Bronchial epithelial cell (primary cell): ENCODE data around the gene ALDH3B2. TPM values are rescaled to one million over a fixed set of nuclear protein-coding genes. Genes with fewer than 3 reads are reported as not detected.
"Not testable (repeated sequence)": the region's sequence is repeated elsewhere in the genome, so short reads cannot be mapped to it uniquely, and the experiment has no call there.

Experiments
- DNase-seq: peaks from one replicate; pipeline ENCODE4 v3.0.0-alpha.2; 2010; ENCODE audit warnings: low read depth
- FAIRE-seq: peaks from 2 replicates; lab custom pipeline; 2011; peaks lifted over from hg19 to GRCh38; lab: Jason Lieb, UNC
- H3K27me3 ChIP-seq: 2 replicates; pipeline ENCODE4 v1.5.1; 2011; ENCODE audit warnings: low read length; ENCODE audit not compliant: control insufficient read depth, insufficient read depth
- H3K36me3 ChIP-seq: 2 replicates; pipeline ENCODE4 v1.5.1; 2011; ENCODE audit warnings: low read length; ENCODE audit not compliant: control insufficient read depth, insufficient read depth
- H3K4me3 ChIP-seq: 2 replicates; pipeline ENCODE4 v1.5.1; 2011; ENCODE audit warnings: mild to moderate bottlenecking, low read depth, low read length, control low read depth
- CTCF ChIP-seq: IDR thresholded peaks from 2 replicates; pipeline ENCODE4 v1.5.1; 2011; ENCODE audit warnings: mild to moderate bottlenecking, moderate library complexity, low read length, control low read depth, inconsistent platforms; ENCODE audit not compliant: insufficient read depth, severe bottlenecking
- total RNA-seq: library from RNA; depleted of rRNA; stranded (reverse); fragments of >200 nt; gene quantifications from 2 replicates; pipeline ENCODE4 v1.2.1, GENCODE V29; 2014

Gene ALDH3B2
- total RNA-seq, 1 donor from 2014 or later = 17.9 TPM

- DNase-seq (no peak), FAIRE-seq (no peak)
- Histone ChIP-seq H3K27me3 (no peaks in the 10 kb centered on the region), H3K4me3 (no peak overlapping the region), H3K36me3 (no peaks in the 10 kb centered on the region)
- no peak for TF ChIP-seq CTCF
These were observed 30.8 kb upstream of the ALDH3B2 start for GRCh38 chr11:67705264-67705663.

DNA sequence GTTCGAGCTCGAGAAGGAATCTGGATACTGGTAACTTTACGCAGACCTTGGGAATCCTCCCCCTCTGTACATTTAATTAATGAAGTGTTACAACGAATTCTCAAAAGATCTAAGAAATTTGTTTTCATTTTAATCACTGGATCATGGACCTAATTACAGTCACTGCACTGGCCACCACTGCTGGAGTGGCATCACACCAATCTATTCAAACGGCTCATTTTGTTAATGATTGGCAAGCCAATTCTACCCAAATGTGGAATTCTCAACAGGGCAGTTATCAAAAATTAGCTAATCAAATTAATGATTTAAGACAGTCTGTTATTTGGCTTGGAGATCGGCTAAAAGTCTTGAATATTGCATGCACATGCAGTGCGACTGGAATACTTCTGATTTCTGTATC lies 30.1 kb upstream of the ALDH3B2 start:
- H3K27me3 ChIP-seq = no peaks in the 10 kb centered on the region
- FAIRE-seq = no peak

GRCh38 chr11:67703709-67704108 lies 29.3 kb upstream of the ALDH3B2 start:
- FAIRE-seq, H3K27me3 ChIP-seq, H3K36me3 ChIP-seq, H3K4me3 ChIP-seq: not testable (repeated sequence)
- DNase-seq = peak; percentile 54

More for the DNA sequence above, 30.1 kb upstream of the ALDH3B2 start:
- Histone ChIP-seq H3K4me3 (no peak overlapping the region), H3K36me3 (no peaks in the 10 kb centered on the region)
- no peak for TF ChIP-seq CTCF
- DNase-seq = no peak

DNA sequence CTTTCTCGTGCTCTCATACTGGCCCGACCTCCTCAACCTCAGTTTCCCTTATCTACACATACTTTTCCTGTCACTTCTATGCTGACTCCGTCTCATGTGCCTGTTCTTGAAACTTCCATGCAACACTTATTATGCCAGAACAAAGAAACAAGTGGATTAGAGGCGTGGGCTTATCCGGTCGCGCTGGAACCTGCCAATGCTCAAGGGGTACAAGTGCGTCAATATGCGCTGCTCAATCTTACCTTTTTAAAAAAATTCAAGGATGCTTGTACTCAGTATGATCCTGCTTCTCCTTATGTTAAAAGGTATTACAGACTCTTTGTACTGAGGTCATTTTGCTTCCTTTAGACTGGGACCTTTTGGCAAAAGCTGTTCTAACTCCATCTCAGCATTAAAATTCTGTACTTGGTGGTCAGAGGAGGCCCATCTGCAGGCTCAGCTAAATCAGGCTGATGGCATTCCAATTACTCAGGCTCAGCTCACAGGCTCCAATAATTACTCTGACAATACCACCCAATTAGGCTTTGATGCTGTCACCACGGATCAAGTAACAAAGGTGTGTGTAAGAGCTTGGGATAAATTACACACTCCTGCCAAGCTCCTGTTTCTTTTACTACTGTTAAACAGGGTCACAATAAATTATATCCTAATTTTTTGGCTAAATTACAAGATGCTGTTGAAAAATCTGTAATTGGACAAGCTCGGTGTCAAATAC lies 26.3 kb upstream of the ALDH3B2 start:
- DNase-seq (peak; percentile 82), FAIRE-seq (no peak)
- no peak overlapping the region for H3K4me3 ChIP-seq
- H3K27me3 ChIP-seq = no peaks in the 10 kb centered on the region
- TF ChIP-seq CTCF = no peak
- H3K36me3 ChIP-seq = no peaks in the 10 kb centered on the region

- no peak for TF ChIP-seq CTCF
- H3K4me3 ChIP-seq = no peak overlapping the region
- DNase-seq = no peak
- H3K27me3 ChIP-seq = no peaks in the 10 kb centered on the region
- no peak for FAIRE-seq
- H3K36me3 ChIP-seq = no peaks in the 10 kb centered on the region
These were observed 25.7 kb upstream of the ALDH3B2 start for GRCh38 chr11:67700141-67700540.

DNA sequence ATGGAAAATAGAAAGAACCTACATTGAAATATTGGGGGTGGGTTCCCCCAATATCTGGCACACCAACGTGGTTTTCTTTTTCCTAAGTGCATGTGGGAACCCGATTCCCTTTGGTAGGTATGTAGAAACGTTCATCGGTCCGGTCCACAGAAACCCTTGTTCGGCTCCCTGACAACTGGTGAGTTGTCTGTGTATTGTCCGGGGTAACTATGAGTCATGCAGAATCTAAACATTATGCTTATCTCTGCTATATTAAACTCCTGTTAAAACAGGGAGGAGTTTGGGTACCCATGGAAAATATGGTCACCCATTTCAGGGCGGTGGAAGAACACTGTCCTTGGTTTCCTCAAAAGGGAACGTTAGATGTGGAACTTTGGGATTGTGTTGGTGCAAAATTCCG lies 25.1 kb upstream of the ALDH3B2 start:
- DNase-seq (peak; percentile 80), FAIRE-seq (no peak)
- no peak for TF ChIP-seq CTCF
- Histone ChIP-seq H3K4me3 (no peak overlapping the region), H3K36me3 (no peaks in the 10 kb centered on the region), H3K27me3 (no peaks in the 10 kb centered on the region)
